ENCODE results near the gene CCL3.

DNA sequence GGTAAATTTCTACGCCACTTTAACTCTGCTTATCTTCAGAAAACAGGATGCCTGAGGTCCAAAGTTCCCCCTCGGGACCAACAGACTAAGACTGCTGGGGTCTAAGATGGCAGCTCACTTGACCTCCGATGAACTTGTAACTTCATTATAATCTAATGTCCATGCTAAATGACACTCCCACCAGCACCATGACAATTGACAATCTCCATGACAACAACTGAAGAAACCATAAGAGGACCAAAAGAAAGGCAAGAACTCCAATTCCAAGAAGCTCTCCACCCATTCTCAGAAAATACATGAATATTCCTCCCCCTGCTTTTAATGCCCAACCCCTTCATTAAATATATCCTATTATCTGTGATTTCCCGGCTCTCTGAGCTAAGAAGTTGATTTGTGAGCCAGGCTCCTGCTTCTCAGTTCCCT lies 21.1 kb upstream of the CCL3 start:
- TF ChIP-seq RFX5 (IDR thresholded peaks at IDR 0.05; ENCODE audit: low read depth, low read length) (no peak), POLR2A (IDR thresholded peaks at IDR 0.05; ENCODE audit: low read depth, low read length) (no peak), RCOR1 (IDR thresholded peaks at IDR 0.05; ENCODE audit: insufficient replicate concordance, low read length) (no peak), CEBPB (IDR thresholded peaks at IDR 0.05; ENCODE audit: low read depth, low read length) (no peak)
- TF ChIP-seq, protein P1, sequence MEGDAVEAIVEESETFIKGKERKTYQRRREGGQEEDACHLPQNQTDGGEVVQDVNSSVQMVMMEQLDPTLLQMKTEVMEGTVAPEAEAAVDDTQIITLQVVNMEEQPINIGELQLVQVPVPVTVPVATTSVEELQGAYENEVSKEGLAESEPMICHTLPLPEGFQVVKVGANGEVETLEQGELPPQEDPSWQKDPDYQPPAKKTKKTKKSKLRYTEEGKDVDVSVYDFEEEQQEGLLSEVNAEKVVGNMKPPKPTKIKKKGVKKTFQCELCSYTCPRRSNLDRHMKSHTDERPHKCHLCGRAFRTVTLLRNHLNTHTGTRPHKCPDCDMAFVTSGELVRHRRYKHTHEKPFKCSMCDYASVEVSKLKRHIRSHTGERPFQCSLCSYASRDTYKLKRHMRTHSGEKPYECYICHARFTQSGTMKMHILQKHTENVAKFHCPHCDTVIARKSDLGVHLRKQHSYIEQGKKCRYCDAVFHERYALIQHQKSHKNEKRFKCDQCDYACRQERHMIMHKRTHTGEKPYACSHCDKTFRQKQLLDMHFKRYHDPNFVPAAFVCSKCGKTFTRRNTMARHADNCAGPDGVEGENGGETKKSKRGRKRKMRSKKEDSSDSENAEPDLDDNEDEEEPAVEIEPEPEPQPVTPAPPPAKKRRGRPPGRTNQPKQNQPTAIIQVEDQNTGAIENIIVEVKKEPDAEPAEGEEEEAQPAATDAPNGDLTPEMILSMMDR (conservative IDR thresholded peaks at IDR 0.05; ENCODE audit: low read depth, low read length): no peak
